Prostate gland (tissue), 2 donors: ENCODE measurements around the gene AFF3. TPM values are rescaled to one million over a fixed set of nuclear protein-coding genes. Genes with fewer than 3 reads are reported as not detected.

Source experiments
- DNase-seq: peaks from one replicate; pipeline ENCODE4 v3.0.0-alpha.2; 2019; ENCODE audit warnings: low spot score
- H3K27ac ChIP-seq, 2 donors: fragments of 200-600 bp; sonication (generic); 2 replicates each; pipeline ENCODE4 v1.5.1; 2017 to 2019
- H3K27me3 ChIP-seq: fragments of 200-600 bp; sonication (generic); replicated peaks from 2 replicates; pipeline ENCODE4 v1.5.1; 2019; ENCODE audit not compliant: insufficient read depth
- H3K36me3 ChIP-seq, 2 donors: fragments of 200-600 bp; sonication (generic); 1 replicate in 1 of 2; 2 replicates in 1 of 2; pipeline versions ENCODE4 v1.5.1 to v1.8.1; 2017 to 2019
- H3K4me1 ChIP-seq: fragments of 200-600 bp; sonication (generic); replicated peaks from 2 replicates; pipeline ENCODE4 v1.5.1; 2019
- H3K4me3 ChIP-seq, 2 donors: fragments of 200-600 bp; sonication (generic); 2 replicates each; pipeline ENCODE4 v1.5.1; 2017 to 2019
- H3K9me3 ChIP-seq: fragments of 200-600 bp; sonication (generic); 2 replicates; pipeline ENCODE4 v1.5.1; 2017
- CTCF ChIP-seq, 4 experiments: fragments of 200-600 bp in 2 of 4; fragments of 450-650 bp in 2 of 4; sonication (generic) in 2 of 4; IDR thresholded peaks; 1 replicate in 3 of 4; 2 replicates in 1 of 4; pipeline ENCODE4 v1.5.1; 2016 to 2019; ENCODE audit warnings: antibody characterized with exemption in 4 of 4, mild to moderate bottlenecking in 2 of 4, moderate library complexity in 2 of 4
- POLR2A ChIP-seq: fragments of 450-650 bp; IDR thresholded peaks from one replicate; pipeline ENCODE4 v1.6.1; 2016; ENCODE audit warnings: antibody characterized with exemption, mild to moderate bottlenecking
- POLR2AphosphoS5 ChIP-seq: sonication (generic); formaldehyde crosslinking; IDR thresholded peaks from one replicate; pipeline ENCODE4 v1.6.1; 2017; ENCODE audit warnings: antibody characterized with exemption
- WGBS: methylation state at CpG from one replicate; pipeline ENCODE4 v1.1.5; 2018; 5-methylcytosine and 5-hydroxymethylcytosine counted together
- intact Hi-C: fragments of 100-400 bp; cut with DNase I; formaldehyde crosslinking; loops from one replicate; pipeline ENCODE4 v1.14.2; 2022
- total RNA-seq, 2 donors: library from RNA; depleted of rRNA; stranded (reverse); fragments of >200 nt; gene quantifications; one replicate each; pipeline ENCODE4 v1.1.0, GENCODE V29; 2016

Gene AFF3
- total RNA-seq, 2 donors from 2014 or later = 74.4 to 113 TPM

- H3K27me3 ChIP-seq = no peaks in the 10 kb centered on the region
- no peaks in the 10 kb centered on the region for H3K4me1 ChIP-seq
- DNase-seq = no peak
- H3K9me3 ChIP-seq = no peaks in the 10 kb centered on the region
- 89% methylated on average over 15 of the region's 15 CpGs for WGBS
- H3K27ac ChIP-seq = no peak overlapping the region
- intact Hi-C loops = no loop called here
- H3K4me3 ChIP-seq = no peak overlapping the region
- TF ChIP-seq CTCF (IDR thresholded peaks at IDR 0.05) = no peak
- TF ChIP-seq POLR2AphosphoS5 = no peak
- TF ChIP-seq POLR2A = no peak
- no peaks in the 10 kb centered on the region for H3K36me3 ChIP-seq
Observed at GRCh38 chr2:100046961-100047947, 95.1 kb downstream of the AFF3 start.

- WGBS = 90% methylated on average over 9 of the region's 9 CpGs
Observed at GRCh38 chr2:100045000-100045399, 97.4 kb downstream of the AFF3 start.

GRCh38 chr2:100043891-100044255 is 98.5 kb downstream of the AFF3 start:
- Histone ChIP-seq H3K36me3 (no peaks in the 10 kb centered on the region), H3K27ac (no peak overlapping the region), H3K9me3 (no peaks in the 10 kb centered on the region), H3K4me3 (no peak overlapping the region), H3K4me1 (no peaks in the 10 kb centered on the region), H3K27me3 (no peaks in the 10 kb centered on the region)
- TF ChIP-seq POLR2A = no peak
- no peak for TF ChIP-seq CTCF (IDR thresholded peaks at IDR 0.05)
- no peak for TF ChIP-seq POLR2AphosphoS5
- WGBS = 79% methylated on average over 8 of the region's 8 CpGs
- intact Hi-C loops = no loop called here
- no peak for DNase-seq

More at GRCh38 chr2:100045000-100045399, 97.4 kb downstream of the AFF3 start:
- Histone ChIP-seq H3K27ac (no peak overlapping the region), H3K36me3 (no peaks in the 10 kb centered on the region), H3K4me3 (no peak overlapping the region), H3K27me3 (no peaks in the 10 kb centered on the region), H3K4me1 (no peaks in the 10 kb centered on the region), H3K9me3 (no peaks in the 10 kb centered on the region)
- intact Hi-C loops = no loop called here
- TF ChIP-seq POLR2A = no peak
- TF ChIP-seq CTCF (IDR thresholded peaks at IDR 0.05) = no peak
- TF ChIP-seq POLR2AphosphoS5 = no peak
- DNase-seq = no peak

- TF ChIP-seq POLR2A (no peak), CTCF (IDR thresholded peaks at IDR 0.05) (no peak), POLR2AphosphoS5 (no peak)
- H3K27ac ChIP-seq = no peak overlapping the region
- H3K36me3 ChIP-seq = no peaks in the 10 kb centered on the region
- no peak overlapping the region for H3K4me3 ChIP-seq
- DNase-seq = no peak
- WGBS = 54% methylated on average over 7 of the region's 7 CpGs
- intact Hi-C loops = no loop called here
- no peaks in the 10 kb centered on the region for H3K27me3 ChIP-seq
- H3K9me3 ChIP-seq = no peaks in the 10 kb centered on the region
- no peaks in the 10 kb centered on the region for H3K4me1 ChIP-seq
Observed at GRCh38 chr2:100043081-100043890, 99.1 kb downstream of the AFF3 start.
